Prostate gland (tissue), 2 donors: ENCODE results near the gene CMPK2. TPM values are rescaled to one million over a fixed set of nuclear protein-coding genes. Genes with fewer than 3 reads are reported as not detected.

Experiments used
- DNase-seq: peaks from one replicate; pipeline ENCODE4 v3.0.0-alpha.2; 2019; ENCODE audit warnings: low spot score
- H3K27ac ChIP-seq, 2 donors: fragments of 200-600 bp; sonication (generic); 2 replicates each; pipeline ENCODE4 v1.5.1; 2017 to 2019
- H3K27me3 ChIP-seq: fragments of 200-600 bp; sonication (generic); replicated peaks from 2 replicates; pipeline ENCODE4 v1.5.1; 2019; ENCODE audit not compliant: insufficient read depth
- H3K36me3 ChIP-seq, 2 donors: fragments of 200-600 bp; sonication (generic); 1 replicate in 1 of 2; 2 replicates in 1 of 2; pipeline versions ENCODE4 v1.5.1 to v1.8.1; 2017 to 2019
- H3K4me1 ChIP-seq: fragments of 200-600 bp; sonication (generic); replicated peaks from 2 replicates; pipeline ENCODE4 v1.5.1; 2019
- H3K4me3 ChIP-seq, 2 donors: fragments of 200-600 bp; sonication (generic); 2 replicates each; pipeline ENCODE4 v1.5.1; 2017 to 2019
- H3K9me3 ChIP-seq: fragments of 200-600 bp; sonication (generic); 2 replicates; pipeline ENCODE4 v1.5.1; 2017
- POLR2A ChIP-seq: fragments of 450-650 bp; IDR thresholded peaks from one replicate; pipeline ENCODE4 v1.6.1; 2016; ENCODE audit warnings: antibody characterized with exemption, mild to moderate bottlenecking
- POLR2AphosphoS5 ChIP-seq: sonication (generic); formaldehyde crosslinking; IDR thresholded peaks from one replicate; pipeline ENCODE4 v1.6.1; 2017; ENCODE audit warnings: antibody characterized with exemption
- WGBS: methylation state at CpG from one replicate; pipeline ENCODE4 v1.1.5; 2018; 5-methylcytosine and 5-hydroxymethylcytosine counted together
- intact Hi-C: fragments of 100-400 bp; cut with DNase I; formaldehyde crosslinking; loops from one replicate; pipeline ENCODE4 v1.14.2; 2022
- total RNA-seq, 2 donors: library from RNA; depleted of rRNA; stranded (reverse); fragments of >200 nt; gene quantifications; one replicate each; pipeline ENCODE4 v1.1.0, GENCODE V29; 2016
- TF ChIP-seq, protein P1 (sequence below), 4 experiments: fragments of 200-600 bp in 2 of 4; fragments of 450-650 bp in 2 of 4; sonication (generic) in 2 of 4; IDR thresholded peaks; 1 replicate in 3 of 4; 2 replicates in 1 of 4; pipeline ENCODE4 v1.5.1; 2016 to 2019; ENCODE audit warnings: antibody characterized with exemption in 4 of 4, mild to moderate bottlenecking in 2 of 4, moderate library complexity in 2 of 4

CMPK2 gene
- total RNA-seq, 2 donors from 2014 or later = 13.4 to 13.7 TPM

DNA sequence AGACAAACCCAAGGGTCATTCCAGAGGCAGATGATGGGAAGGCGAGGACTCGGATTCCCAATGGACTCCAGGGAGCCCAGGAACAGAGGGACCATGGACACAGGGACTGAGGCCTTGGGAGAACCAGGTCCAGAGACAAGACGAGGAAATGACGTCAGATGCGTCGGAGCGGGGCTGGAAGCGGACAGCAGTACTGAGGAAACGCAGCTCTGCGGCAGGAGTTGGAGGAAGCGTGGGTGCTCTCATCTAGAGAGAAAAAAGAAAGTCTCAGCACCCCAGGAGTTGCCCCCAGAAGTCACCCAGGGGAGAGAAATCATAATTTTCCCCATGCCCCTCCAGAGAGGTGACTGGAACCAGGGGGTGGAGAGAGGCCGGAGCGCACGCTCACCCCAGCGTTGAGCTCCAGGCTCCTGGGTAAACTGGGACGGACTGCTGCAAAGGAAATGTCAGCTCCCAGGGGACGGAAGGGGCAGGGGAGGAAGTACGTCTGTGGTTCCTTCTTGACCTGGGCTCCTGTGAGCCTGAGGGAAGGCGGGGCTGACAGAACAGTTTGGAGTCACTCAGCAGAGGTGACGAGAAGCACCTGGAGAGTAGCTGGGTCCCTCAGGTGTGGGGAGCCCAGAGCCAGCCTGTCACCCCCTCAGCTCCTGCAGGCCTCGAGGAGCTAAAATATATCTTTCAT, 44.7 kb downstream of the CMPK2 start:
- no peak overlapping the region for H3K4me3 ChIP-seq

DNA sequence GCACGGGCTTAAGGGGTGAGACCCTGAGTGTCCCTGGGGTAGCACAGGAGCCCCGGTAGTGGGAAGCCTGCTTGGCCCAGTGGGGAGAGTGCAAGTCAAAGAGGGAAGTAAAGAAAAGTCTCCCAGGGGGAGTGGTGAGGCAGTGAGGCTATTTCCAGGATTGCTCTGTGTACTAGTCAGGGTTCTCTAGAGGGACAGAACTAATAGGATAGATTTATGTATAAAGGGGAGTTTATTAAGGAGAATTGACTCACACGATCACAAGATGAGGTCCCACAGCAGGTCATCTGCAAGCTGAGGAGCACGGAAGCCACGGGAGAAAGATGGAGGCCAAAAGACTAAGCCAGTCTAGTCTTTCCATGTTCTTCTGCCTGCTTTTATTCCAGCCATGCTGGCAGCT, 45.5 kb downstream of the CMPK2 start:
- no peaks in the 10 kb centered on the region for H3K9me3 ChIP-seq
- H3K36me3 ChIP-seq = no peaks in the 10 kb centered on the region
- TF ChIP-seq POLR2AphosphoS5 (no peak), POLR2A (no peak)
- TF ChIP-seq, protein P1, sequence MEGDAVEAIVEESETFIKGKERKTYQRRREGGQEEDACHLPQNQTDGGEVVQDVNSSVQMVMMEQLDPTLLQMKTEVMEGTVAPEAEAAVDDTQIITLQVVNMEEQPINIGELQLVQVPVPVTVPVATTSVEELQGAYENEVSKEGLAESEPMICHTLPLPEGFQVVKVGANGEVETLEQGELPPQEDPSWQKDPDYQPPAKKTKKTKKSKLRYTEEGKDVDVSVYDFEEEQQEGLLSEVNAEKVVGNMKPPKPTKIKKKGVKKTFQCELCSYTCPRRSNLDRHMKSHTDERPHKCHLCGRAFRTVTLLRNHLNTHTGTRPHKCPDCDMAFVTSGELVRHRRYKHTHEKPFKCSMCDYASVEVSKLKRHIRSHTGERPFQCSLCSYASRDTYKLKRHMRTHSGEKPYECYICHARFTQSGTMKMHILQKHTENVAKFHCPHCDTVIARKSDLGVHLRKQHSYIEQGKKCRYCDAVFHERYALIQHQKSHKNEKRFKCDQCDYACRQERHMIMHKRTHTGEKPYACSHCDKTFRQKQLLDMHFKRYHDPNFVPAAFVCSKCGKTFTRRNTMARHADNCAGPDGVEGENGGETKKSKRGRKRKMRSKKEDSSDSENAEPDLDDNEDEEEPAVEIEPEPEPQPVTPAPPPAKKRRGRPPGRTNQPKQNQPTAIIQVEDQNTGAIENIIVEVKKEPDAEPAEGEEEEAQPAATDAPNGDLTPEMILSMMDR (IDR thresholded peaks at IDR 0.05) = no peak
- 91% methylated on average over 5 of the region's 5 CpGs for WGBS
- no peaks in the 10 kb centered on the region for H3K4me1 ChIP-seq
- no peaks in the 10 kb centered on the region for H3K27me3 ChIP-seq
- no peak overlapping the region for H3K4me3 ChIP-seq
- no peak overlapping the region for H3K27ac ChIP-seq
- intact Hi-C loops = no loop called here
- no peak for DNase-seq

More for the DNA sequence above, 44.7 kb downstream of the CMPK2 start:
- intact Hi-C loops = no loop called here
- no peak for DNase-seq
- Histone ChIP-seq H3K27me3 (no peaks in the 10 kb centered on the region), H3K4me1 (no peaks in the 10 kb centered on the region), H3K9me3 (no peaks in the 10 kb centered on the region), H3K27ac (no peak overlapping the region), H3K36me3 (no peaks in the 10 kb centered on the region)
- WGBS = 92% methylated on average over 21 of the region's 21 CpGs
- TF ChIP-seq, protein P1 (IDR thresholded peaks at IDR 0.05) = no peak

DNA sequence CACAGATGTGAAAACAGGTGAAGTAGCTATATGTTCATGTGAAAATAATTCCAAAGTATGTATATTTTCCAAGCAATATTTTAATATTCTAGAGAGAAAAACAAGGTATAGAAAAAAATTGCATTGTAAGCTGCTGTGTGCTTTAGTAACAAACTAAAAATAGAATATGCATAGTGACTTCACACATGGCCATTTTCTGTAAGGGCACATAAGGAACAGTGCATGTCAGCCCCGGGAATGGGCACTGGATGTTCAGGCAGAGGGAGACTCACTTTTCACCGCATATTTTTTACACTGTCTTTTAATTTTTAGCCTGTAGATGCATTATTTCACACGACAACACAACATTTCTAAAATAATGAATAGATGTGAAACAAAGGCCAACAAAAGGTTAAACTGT, 46.0 kb downstream of the CMPK2 start:
- WGBS = 90% methylated on average over 3 of the region's 3 CpGs
- no peaks in the 10 kb centered on the region for H3K36me3 ChIP-seq
- H3K9me3 ChIP-seq = no peaks in the 10 kb centered on the region
- H3K4me3 ChIP-seq = no peak overlapping the region
- no peaks in the 10 kb centered on the region for H3K4me1 ChIP-seq
- no peak for TF ChIP-seq POLR2A
- TF ChIP-seq, protein P1 (IDR thresholded peaks at IDR 0.05) = no peak
- TF ChIP-seq POLR2AphosphoS5 = no peak
- H3K27me3 ChIP-seq = no peaks in the 10 kb centered on the region
- H3K27ac ChIP-seq = no peak overlapping the region
- DNase-seq = no peak
- intact Hi-C loops = no loop called here

DNA sequence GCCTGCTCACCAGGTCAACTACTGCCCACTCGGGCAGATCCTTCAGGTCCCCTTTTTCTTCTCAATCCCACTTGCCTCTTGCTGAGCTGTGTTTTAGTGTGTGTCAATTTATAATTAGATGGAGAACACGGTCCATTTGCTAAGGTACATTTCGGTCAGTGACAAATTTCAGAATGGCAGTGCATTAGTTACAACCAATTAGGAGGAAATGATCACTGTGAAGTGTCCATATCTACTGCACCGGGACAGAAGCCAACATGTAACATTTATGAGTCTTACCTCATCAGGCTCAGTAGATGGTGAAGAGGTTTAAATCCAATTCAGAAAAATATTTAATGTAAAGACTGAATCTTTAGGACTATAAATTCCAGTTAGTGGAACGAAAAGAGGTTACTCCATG, 47.7 kb downstream of the CMPK2 start:
- H3K9me3 ChIP-seq = no peaks in the 10 kb centered on the region
- intact Hi-C loops = no loop called here
- DNase-seq = no peak
- TF ChIP-seq, protein P1 (IDR thresholded peaks at IDR 0.05) = no peak
- TF ChIP-seq POLR2AphosphoS5 = no peak
- no peak for TF ChIP-seq POLR2A
- no peaks in the 10 kb centered on the region for H3K4me1 ChIP-seq
- no peak overlapping the region for H3K4me3 ChIP-seq
- H3K27me3 ChIP-seq = no peaks in the 10 kb centered on the region
- no peak overlapping the region for H3K27ac ChIP-seq
- WGBS = 57% methylated on average over 5 of the region's 5 CpGs
- H3K36me3 ChIP-seq = no peaks in the 10 kb centered on the region

DNA sequence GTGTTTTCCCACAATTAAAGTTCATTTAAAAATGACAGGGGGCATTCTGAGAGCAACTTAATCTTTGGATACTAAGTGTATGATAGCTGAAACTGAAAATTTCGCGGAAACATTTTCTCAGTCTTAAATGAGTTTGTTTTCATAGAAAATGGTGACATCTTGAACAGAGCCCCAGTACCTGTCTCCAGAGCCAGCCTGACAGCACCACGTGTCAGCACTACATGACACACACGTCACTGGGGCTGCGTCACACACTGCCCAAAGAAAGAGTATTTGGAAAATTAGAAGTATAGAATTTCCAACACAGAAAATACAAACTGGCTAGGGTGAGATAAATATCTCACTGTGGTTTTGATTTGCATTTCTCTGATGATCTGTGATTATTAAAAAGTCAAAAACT, 50.8 kb downstream of the CMPK2 start:
- H3K36me3 ChIP-seq = no peaks in the 10 kb centered on the region
- H3K27me3 ChIP-seq = peaks cover 3% of the 10 kb centered on the region
- H3K4me3 ChIP-seq = no peak overlapping the region
- no peak for DNase-seq
- H3K9me3 ChIP-seq = no peaks in the 10 kb centered on the region
- WGBS = 91% methylated on average over 5 of the region's 5 CpGs
- intact Hi-C loops = no loop called here
- TF ChIP-seq, protein P1 (IDR thresholded peaks at IDR 0.05) = no peak
- TF ChIP-seq POLR2AphosphoS5 (no peak), POLR2A (no peak)
- no peaks in the 10 kb centered on the region for H3K4me1 ChIP-seq
- no peak overlapping the region for H3K27ac ChIP-seq
